NCI-H1092 treated with DMSO at 0.1 percent for 48 hours (cell line): ENCODE results near the gene PCDHB8.
"Not testable (repeated sequence)": the region's sequence is repeated elsewhere in the genome, so short reads cannot be mapped to it uniquely, and the experiment has no call there.

Experiments
- DNase-seq: peaks from one replicate; lab custom pipeline; 2025; lab: John Stamatoyannopoulos, UW

The PCDHB8 gene

GRCh38 chr5:141177577-141178191, at the start of gene PCDHB8:
Gene PCDHB8 (plus strand): TSS chr5:141177790. CDS start chr5:141178035, 245 bp downstream.
- peak; percentile 23 for DNase-seq

GRCh38 chr5:141135030-141135717, 42.4 kb upstream of the PCDHB8 start, which contains the start of gene PCDHB5:
Gene PCDHB5 (plus strand): TSS chr5:141135206. CDS start chr5:141135435, 229 bp downstream.
- DNase-seq: no peak

GRCh38 chr5:141135718-141136266, 41.8 kb upstream of the PCDHB8 start:
- no peak for DNase-seq

- not testable (repeated sequence) for DNase-seq
Measured at GRCh38 chr5:141137346-141137745, 40.2 kb upstream of the PCDHB8 start.

- no peak for DNase-seq
Measured at GRCh38 chr5:141149812-141150211, 27.8 kb upstream of the PCDHB8 start, which contains the start of gene PCDHB6. Gene PCDHB6 (plus strand): TSS chr5:141150057. CDS start chr5:141150258, 201 bp downstream.

- DNase-seq: no peak
Measured at GRCh38 chr5:141150224-141150992, 27.2 kb upstream of the PCDHB8 start.

GRCh38 chr5:141150993-141151325, 26.6 kb upstream of the PCDHB8 start:
- DNase-seq: no peak

- not testable (repeated sequence) for DNase-seq
Measured at GRCh38 chr5:141151632-141152031, 26.0 kb upstream of the PCDHB8 start.

GRCh38 chr5:141152096-141152495, 25.5 kb upstream of the PCDHB8 start:
- not testable (repeated sequence) for DNase-seq

- DNase-seq: no peak
Measured at GRCh38 chr5:141155540-141156374, 21.8 kb upstream of the PCDHB8 start.

- DNase-seq: not testable (repeated sequence)
Measured at GRCh38 chr5:141157356-141157755, 20.2 kb upstream of the PCDHB8 start.

GRCh38 chr5:141157901-141158300, 19.7 kb upstream of the PCDHB8 start:
- not testable (repeated sequence) for DNase-seq

- peak; percentile 35 for DNase-seq
Measured at GRCh38 chr5:141172381-141173204, 5.0 kb upstream of the PCDHB8 start, which contains the start of gene PCDHB7. Gene PCDHB7 (plus strand): TSS chr5:141172644. CDS start chr5:141172836, 192 bp downstream.

GRCh38 chr5:141174291-141175104, 3.1 kb upstream of the PCDHB8 start:
- not testable (repeated sequence) for DNase-seq

- DNase-seq: no peak
Measured at GRCh38 chr5:141175933-141176332, 1.7 kb upstream of the PCDHB8 start.

- DNase-seq: not testable (repeated sequence)
Measured at GRCh38 chr5:141179371-141179770, 1.8 kb downstream of the PCDHB8 start.

GRCh38 chr5:141179876-141180275, 2.3 kb downstream of the PCDHB8 start:
- DNase-seq: not testable (repeated sequence)

- DNase-seq: no peak
Measured at GRCh38 chr5:141180313-141180712, 2.7 kb downstream of the PCDHB8 start.

GRCh38 chr5:141182248-141182647, 4.7 kb downstream of the PCDHB8 start, which contains the start of gene PCDHB16:
Gene PCDHB16 (plus strand): TSS chr5:141182387. CDS start chr5:141182560, 173 bp downstream.
- peak; percentile 24 for DNase-seq
